Measurements from ENCODE around the gene SLC24A3.
A peak's percentile ranks its signal among the peaks of the same experiment; 100 is the strongest.

The SLC24A3 gene

DNA sequence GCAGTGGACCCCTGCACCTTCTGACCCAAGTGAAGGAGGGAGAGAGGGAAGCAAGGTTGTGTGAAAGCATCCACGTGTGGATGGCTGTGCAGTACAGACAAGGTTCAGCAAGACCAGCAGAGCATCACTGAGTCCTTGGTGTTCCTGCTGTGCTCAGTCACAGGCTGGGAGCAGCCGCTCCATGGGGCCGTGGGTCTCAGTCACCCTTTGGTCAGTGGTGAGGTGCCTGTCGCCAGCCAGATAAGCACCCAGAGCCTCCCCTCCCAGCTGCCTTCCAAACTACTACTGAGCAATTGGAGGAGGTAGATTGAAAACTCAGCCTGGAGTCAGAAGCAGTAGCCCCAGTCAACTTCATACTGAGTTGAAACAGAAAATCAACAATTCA is 218.9 kb downstream of the SLC24A3 start:
- no peak for DNase-seq

GRCh38 chr20:19431906-19432305 is 219.5 kb downstream of the SLC24A3 start:
- DNase-seq = no peak

DNA sequence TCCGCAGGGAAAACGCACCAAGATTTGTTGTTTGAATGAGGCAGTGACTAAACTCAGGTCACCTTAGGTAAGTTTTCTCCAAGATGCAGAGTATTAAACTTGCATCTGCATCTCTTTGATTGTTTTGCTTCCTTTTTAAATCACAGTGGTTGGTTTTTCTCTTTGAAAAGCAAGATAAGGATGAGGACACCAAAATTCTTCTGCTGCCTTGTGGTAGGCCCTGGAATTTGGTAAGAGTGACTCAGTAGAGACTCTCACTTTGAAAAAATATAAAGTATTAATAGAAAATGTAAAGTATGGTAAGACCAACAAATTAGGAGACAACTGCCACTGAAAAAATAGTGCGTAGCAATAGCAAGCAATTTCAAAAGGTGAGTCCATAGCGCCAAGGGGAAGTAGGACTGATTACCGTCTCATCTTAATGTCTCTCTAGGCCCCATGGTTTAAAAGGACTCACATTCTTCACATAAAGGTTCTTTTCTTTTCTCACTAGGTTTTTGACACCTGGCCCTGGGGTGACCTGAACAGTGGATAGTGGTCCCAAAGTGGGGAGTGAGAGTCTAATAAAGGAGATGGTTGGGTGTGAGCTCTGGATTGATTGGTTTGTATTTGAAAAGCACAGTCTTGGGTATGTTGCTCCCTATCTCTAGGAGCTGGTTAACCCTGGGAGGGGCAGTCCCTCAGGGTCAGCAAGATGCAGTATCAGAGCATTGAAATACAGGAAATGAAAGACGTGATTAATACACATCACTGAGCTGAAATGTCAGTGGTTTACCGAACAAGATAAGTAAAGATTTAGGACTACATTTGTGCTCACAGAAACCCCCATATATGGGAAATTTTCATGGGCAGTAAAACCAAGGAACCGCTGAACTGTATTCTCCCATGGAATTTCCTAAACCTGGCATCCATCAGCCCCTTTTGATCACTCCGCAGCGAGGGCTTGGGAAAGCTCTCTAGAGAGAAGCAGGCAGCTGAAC is 221.2 kb downstream of the SLC24A3 start:
- peak; percentile 54 for DNase-seq

DNA sequence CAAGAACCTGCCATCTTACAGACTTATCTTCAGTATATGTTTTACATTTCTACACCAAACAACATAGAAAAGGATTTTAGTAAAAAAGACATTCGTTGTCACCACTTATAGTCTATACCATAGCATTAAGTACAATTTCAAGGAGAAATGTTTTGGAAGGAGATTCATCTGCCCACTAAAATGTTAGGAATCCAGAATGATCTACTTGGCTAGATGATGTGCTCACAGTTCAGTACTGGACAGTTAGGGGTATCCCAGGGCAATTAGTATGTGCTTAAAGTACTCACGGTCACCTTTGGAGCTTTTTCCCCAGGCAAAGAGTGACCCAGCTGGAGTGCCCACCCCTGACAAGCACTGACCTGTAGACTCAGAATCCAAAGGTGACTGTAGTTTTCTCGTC is 222.9 kb downstream of the SLC24A3 start:
- DNase-seq = peak; percentile 6

GRCh38 chr20:19435821-19436220 is 223.4 kb downstream of the SLC24A3 start:
- no peak for DNase-seq

- DNase-seq = no peak
These were observed 226.0 kb downstream of the SLC24A3 start for GRCh38 chr20:19438488-19438887.

DNA sequence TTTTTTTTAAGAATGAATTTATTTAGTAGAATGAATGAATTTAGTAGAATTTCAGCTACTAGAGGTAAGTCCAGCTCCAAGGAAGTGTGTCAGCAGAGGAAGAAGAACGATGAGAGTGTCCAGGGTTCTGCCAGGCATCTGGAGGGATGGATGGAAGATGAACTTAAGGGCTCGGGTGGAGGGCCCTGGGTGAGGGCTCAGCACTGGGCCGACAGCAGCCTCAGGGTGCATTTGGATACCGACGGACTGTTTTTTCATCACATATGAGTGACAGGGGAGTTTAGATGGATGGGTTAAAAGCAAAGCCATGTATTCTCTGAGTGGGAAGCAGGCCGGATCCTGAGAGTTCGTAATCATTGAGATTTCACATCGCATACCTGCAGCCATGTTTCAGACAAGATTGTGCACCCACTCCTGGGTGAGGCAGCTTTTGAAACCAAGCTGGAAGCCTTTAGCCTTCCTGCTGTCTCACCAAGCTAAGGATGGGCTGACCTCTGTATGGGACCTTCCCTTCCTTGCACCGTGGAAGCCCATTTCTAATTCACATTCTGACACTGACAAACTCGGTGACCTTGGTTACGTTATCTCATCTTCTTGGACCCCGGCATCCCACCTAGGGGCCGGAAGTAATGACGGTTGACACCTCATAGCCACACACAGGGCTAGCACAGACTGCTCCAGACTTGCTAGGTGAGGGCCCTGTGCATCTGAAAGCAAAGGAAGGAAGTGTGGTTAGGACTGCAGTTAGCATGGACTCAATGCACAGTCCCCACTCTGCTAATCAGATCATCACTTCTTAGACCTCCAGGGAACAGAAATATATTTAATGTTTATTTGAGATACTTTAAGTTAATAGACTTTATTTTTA is 228.5 kb downstream of the SLC24A3 start:
- DNase-seq = no peak

- no peak for DNase-seq
These were observed 233.8 kb downstream of the SLC24A3 start for GRCh38 chr20:19446246-19446645.

DNA sequence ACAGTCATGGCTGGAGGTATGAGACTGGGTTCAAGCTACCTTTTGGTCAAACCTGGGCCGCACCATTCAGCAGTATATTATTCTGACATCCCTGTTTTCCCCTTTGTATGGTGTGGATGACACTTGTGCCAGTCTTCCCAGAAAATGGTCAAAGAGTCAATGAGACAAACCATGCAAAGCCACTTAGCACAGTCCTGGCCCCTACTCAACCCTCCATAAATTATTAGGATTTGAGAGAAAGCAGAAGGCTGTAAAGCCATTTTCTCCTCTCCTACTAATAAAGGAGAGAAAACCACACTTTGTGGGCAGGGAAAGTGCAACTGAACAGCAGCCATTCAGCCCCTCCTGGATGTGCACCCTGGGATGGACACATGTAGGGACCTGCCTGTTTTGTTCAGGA is 236.2 kb downstream of the SLC24A3 start:
- DNase-seq = no peak

DNA sequence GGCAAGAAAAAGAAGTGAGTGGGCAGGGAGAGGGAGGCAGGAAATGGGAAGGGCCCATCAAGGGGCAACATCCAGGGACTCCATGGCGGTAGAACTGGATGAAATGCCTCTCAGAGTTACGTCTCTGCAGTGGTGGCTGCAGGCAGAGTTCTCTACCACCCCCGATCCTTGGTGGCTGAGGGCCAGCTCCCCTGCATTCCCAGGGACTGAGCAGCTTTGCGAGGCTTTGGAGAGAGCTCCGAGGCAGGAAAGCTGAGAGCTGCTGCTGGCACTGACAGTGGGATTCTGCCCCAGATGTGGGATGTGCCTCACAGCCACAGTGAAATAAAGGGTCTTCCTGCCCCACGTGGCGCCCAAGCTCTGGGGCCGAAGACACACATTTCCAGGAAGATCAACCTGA is 236.6 kb downstream of the SLC24A3 start:
- peak; percentile 1 for DNase-seq

GRCh38 chr20:19451231-19451922 is 238.9 kb downstream of the SLC24A3 start:
- no peak for DNase-seq

GRCh38 chr20:19451923-19452295 is 239.5 kb downstream of the SLC24A3 start:
- DNase-seq = peak; percentile 25

DNA sequence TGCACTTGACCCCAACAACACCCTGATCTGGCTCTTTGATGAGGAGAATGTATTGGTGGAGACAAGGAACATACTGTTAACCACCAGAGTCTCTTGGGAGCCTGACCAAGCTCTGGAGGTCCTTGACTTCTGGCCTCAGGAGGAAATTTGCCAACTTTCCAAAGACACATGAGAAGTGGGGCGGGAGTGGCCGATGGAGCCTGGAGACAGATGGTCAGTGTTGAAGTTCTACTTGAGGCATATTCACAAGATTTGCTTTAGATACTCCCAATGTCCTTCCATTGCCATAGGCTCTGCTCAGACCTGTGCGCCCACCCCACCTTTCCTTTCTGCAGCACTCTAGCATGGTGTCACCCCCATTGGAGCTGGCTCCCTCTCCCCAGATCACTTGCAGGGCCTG is 241.0 kb downstream of the SLC24A3 start:
- no peak for DNase-seq

DNA sequence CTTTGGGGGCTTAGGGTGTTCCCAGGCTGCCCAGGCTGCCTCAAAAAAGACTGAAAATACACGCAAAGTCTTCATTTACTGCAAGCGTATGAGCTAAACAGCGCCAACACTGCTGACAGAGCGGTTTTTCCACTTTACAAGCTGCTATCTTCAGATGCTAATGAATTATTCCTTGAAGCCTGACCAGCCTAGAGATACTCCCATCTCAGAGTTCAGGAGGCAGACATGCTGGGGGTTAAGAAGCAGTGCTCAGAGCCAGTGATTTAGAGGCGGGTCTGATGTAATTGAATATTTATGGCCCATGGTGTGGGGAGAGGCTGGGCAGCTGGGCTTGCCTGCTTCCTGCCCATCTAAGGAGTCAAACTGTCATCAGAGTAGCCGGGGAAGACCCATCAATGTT is 241.4 kb downstream of the SLC24A3 start:
- DNase-seq = no peak

- DNase-seq = peak; percentile 12
These were observed 244.4 kb downstream of the SLC24A3 start for GRCh38 chr20:19456595-19457395.

DNA sequence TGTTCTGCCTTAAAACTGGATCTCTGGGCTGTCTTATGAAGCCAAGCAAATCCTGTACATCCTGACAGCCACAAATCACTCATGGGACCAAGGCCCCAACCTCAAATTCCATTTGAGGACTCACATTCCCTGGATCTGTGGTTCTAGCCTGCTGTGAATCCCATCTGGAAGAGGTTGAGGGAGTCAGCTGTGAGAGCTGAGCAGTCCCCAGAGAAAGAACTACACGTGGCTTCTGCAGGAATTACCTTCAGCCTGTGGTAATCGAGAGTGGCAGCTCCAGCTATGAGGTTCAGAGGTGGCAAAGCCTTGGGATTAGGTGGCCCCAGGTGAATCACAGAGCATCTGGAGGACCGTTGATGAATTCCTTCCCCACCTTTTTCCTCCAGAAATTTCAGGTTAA is 245.2 kb downstream of the SLC24A3 start:
- DNase-seq = peak; percentile 56

GRCh38 chr20:19460386-19460785 is 247.9 kb downstream of the SLC24A3 start:
- DNase-seq = peak; percentile 46

DNA sequence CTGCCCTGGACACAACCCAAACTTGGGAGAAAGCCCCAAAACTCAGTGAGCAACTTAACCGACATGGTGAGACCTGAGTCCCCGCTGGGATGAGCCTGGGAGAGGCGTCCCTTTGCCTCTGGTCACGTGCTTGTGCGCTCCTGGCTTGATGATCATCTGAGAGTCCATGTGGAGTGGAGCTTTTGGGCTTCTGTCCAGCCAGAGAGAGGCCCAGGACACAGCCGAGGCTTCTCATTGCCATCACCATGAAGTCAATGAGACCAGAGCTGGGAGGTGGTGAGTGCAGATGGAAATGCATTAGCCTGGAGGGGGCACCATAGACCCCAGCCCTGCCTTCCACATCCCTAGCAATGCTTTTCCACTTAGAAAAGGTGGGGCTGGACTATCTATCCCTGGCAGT is 250.0 kb downstream of the SLC24A3 start:
- no peak for DNase-seq

GRCh38 chr20:19463597-19463996 is 251.2 kb downstream of the SLC24A3 start:
- DNase-seq = no peak

DNA sequence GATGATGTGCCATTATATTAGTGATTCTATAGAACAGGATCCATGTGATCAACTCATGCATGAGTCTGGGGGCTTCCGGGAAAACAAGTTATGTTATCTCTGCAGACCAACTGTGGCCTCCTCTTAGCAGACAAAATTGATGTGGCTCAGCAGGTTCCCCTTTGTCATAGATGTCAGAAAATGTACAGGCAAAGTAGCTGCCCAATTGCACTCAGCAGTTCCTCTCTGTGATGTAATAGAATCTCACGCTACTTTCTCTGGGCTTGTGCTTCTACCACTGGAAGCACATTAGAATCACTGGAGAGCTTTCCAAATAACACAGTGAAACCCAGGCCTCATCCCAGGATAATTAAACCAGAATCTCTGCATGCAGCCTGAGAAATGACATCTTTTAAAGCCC is 253.1 kb downstream of the SLC24A3 start:
- DNase-seq = no peak

DNA sequence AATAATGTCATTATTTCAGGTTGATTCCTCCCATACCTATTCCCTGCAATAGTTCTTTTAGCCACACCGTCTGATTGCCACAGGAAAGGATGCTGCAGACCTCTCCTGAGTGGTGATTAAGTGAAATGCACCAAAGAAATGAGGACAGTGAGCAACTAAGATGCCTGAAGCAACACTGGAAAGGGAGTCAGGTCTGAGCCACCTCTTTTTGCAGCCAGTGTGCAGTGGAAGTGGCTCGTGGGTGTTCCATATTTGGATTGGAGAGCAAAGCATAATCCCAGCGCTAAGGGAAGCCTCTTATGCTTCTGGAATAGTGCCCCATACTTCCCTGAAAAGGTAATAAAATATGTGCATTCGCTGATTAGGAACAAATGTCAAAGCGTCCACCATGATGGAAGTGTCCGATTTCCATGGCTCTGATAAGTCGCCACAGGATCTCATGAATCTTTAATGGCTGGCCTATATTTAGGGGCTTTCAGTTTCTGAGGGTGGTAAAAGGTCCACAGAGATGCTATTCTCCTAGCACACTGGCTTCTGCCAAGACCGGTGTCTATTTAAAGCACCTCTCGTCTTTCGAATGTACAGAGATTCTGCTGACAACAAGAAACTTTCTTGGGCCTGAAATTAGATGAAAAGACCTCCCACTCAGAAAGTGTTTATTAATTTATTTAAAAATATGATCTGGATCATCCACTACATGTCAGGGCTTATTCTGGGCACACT is 253.9 kb downstream of the SLC24A3 start:
- DNase-seq = no peak

Measured in fibroblast of upper back skin (primary cell).